Panc1 (cell line): Measurements from ENCODE around the gene CREG1. TPM values are rescaled to one million over a fixed set of nuclear protein-coding genes. Genes with fewer than 3 reads are reported as not detected.

Source experiments
- ATAC-seq: fragments of 200-7000 bp; cut with Tn5 transposase; 2 replicates; pipeline ENCODE4 v1.9.1; 2020; ENCODE audit warnings: mild to moderate bottlenecking, moderate library complexity
- BruUV-seq: library from RNA; stranded (reverse); fragments of 400-500 nt; replicated peaks from 2 replicates; lab custom pipeline; 2021; lab: Mats Ljungman, UMichigan
- CTCF ChIA-PET: fragments of 300-600 bp; sonication (Branson Sonifier 250); formaldehyde crosslinking; loops from one replicate; lab custom pipeline; 2022; ENCODE audit warnings: antibody characterized with exemption; lab: Charles Lee
- POLR2A ChIA-PET: fragments of 300-600 bp; sonication (Branson Sonifier 250); formaldehyde crosslinking; loops from one replicate; lab custom pipeline; 2022; ENCODE audit warnings: antibody characterized with exemption; lab: Charles Lee
- DNase-seq: peaks from one replicate; pipeline ENCODE4 v3.0.0-alpha.2; 2010; ENCODE audit warnings: low read depth, low spot score
- H3K27ac ChIP-seq: 2 replicates; pipeline ENCODE4 v1.5.1; 2011; ENCODE audit warnings: mild to moderate bottlenecking, low read length, inconsistent platforms
- H3K27me3 ChIP-seq: fragments of 200-500 bp; sonication (Bioruptor generic); 2 replicates; pipeline ENCODE4 v1.6.0; 2014; ENCODE audit warnings: low read length, inconsistent platforms; ENCODE audit not compliant: control insufficient read depth, insufficient read depth
- H3K36me3 ChIP-seq: fragments of 200-500 bp; sonication (Bioruptor generic); 2 replicates; pipeline ENCODE4 v1.5.1; 2014; ENCODE audit warnings: inconsistent platforms, mild to moderate bottlenecking, low read length, moderate library complexity; ENCODE audit not compliant: control insufficient read depth, insufficient read depth
- H3K4me1 ChIP-seq: 2 replicates; pipeline ENCODE4 v1.5.1; 2011; ENCODE audit warnings: inconsistent platforms, mild to moderate bottlenecking, low read length, moderate library complexity; ENCODE audit not compliant: control insufficient read depth, insufficient read depth
- H3K4me3 ChIP-seq, 2 experiments: 2 replicates each; pipeline ENCODE4 v1.5.1; 2011 to 2012; ENCODE audit warnings: low read depth in 2 of 2, low read length in 2 of 2, mild to moderate bottlenecking in 2 of 2, inconsistent platforms in 1 of 2, moderate library complexity in 1 of 2
- H3K9me3 ChIP-seq: fragments of 200-500 bp; sonication (Bioruptor generic); 2 replicates; pipeline ENCODE4 v1.5.1; 2014; ENCODE audit warnings: low read depth, mild to moderate bottlenecking, inconsistent platforms, low read length, moderate library complexity; ENCODE audit not compliant: control insufficient read depth, insufficient read depth
- POLR2AphosphoS5 ChIP-seq: IDR thresholded peaks from 2 replicates; pipeline ENCODE4 v1.6.1; 2012; ENCODE audit warnings: mild to moderate bottlenecking, low read depth, low read length, moderate library complexity
- SIN3A ChIP-seq: IDR thresholded peaks from 2 replicates; pipeline ENCODE4 v1.6.1; 2012; ENCODE audit warnings: low read depth, mild to moderate bottlenecking, low read length, moderate library complexity, borderline replicate concordance; ENCODE audit not compliant: insufficient read depth
- TCF7L2 ChIP-seq: IDR thresholded peaks from 2 replicates; pipeline ENCODE4 v1.6.1; 2011; ENCODE audit warnings: mild to moderate bottlenecking, low read depth, low read length, inconsistent platforms
- in situ Hi-C: cut with HindIII; loops from 2 replicates; pipeline ENCODE4 v1.10.0; 2016; ENCODE audit warnings: low sequenced_read_pairs, low pct_unique_long_range_greater_than_20kb
- intact Hi-C: fragments of 100-400 bp; cut with micrococcal nuclease; formaldehyde crosslinking; loops from one replicate; pipeline ENCODE4 v1.10.0; 2022; ENCODE audit not compliant: unreplicated experiment
- total RNA-seq: library from RNA; stranded (reverse); gene quantifications from one replicate; pipeline ENCODE4 v1.2.1, GENCODE V29; 2021; ENCODE audit not compliant: unreplicated experiment
- TF ChIP-seq, protein P1 (sequence below): fragments of 450-650 bp; IDR thresholded peaks from 2 replicates; pipeline ENCODE4 v1.5.1; 2017; ENCODE audit warnings: mild to moderate bottlenecking
- TF ChIP-seq, protein P2 (sequence below), 2 experiments: IDR thresholded peaks; 2 replicates each; pipeline ENCODE4 v1.6.1; 2011 to 2012; ENCODE audit warnings: low read depth in 2 of 2, control low read depth in 1 of 2, low read length in 1 of 2, mild to moderate bottlenecking in 1 of 2, moderate library complexity in 1 of 2; ENCODE audit not compliant: insufficient read depth in 1 of 2

The CREG1 gene
- total RNA-seq, 1 experiment from 2014 or later, result 25.9 TPM

DNA sequence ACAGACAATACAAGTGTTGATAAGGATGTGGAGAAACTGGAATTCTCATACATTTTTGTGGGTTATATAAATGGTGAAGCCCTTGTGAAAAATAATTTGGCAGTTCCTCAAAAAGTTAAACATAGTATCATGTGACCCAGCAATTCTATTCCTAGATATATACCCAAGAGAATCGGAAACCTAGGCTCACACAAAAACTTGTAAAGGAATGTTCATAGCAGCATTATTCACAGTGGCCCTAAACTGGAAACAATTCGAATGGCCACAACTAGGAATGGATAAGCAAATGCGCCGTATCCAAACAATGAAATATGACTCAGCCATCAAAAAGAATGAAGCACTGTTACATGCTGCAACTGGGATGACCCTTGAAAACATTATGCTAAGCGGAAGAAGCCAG lies 31.3 kb downstream of the CREG1 start:
- H3K4me3 ChIP-seq, result no peak overlapping the region
- no peaks in the 10 kb centered on the region for H3K36me3 ChIP-seq
- H3K9me3 ChIP-seq, result peaks cover 7% of the 10 kb centered on the region; the same call in 1 of the 2 replicates
- in situ Hi-C loops (no loop called here), intact Hi-C loops (no loop called here)
- H3K4me1 ChIP-seq, result no peaks in the 10 kb centered on the region
- CTCF ChIA-PET, result no interaction called here
- H3K27me3 ChIP-seq, result peaks cover 14% of the 10 kb centered on the region
- TF ChIP-seq POLR2AphosphoS5 (no peak), TCF7L2 (no peak), SIN3A (no peak)
- TF ChIP-seq, protein P1, sequence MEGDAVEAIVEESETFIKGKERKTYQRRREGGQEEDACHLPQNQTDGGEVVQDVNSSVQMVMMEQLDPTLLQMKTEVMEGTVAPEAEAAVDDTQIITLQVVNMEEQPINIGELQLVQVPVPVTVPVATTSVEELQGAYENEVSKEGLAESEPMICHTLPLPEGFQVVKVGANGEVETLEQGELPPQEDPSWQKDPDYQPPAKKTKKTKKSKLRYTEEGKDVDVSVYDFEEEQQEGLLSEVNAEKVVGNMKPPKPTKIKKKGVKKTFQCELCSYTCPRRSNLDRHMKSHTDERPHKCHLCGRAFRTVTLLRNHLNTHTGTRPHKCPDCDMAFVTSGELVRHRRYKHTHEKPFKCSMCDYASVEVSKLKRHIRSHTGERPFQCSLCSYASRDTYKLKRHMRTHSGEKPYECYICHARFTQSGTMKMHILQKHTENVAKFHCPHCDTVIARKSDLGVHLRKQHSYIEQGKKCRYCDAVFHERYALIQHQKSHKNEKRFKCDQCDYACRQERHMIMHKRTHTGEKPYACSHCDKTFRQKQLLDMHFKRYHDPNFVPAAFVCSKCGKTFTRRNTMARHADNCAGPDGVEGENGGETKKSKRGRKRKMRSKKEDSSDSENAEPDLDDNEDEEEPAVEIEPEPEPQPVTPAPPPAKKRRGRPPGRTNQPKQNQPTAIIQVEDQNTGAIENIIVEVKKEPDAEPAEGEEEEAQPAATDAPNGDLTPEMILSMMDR, result no peak
- TF ChIP-seq, protein P2, sequence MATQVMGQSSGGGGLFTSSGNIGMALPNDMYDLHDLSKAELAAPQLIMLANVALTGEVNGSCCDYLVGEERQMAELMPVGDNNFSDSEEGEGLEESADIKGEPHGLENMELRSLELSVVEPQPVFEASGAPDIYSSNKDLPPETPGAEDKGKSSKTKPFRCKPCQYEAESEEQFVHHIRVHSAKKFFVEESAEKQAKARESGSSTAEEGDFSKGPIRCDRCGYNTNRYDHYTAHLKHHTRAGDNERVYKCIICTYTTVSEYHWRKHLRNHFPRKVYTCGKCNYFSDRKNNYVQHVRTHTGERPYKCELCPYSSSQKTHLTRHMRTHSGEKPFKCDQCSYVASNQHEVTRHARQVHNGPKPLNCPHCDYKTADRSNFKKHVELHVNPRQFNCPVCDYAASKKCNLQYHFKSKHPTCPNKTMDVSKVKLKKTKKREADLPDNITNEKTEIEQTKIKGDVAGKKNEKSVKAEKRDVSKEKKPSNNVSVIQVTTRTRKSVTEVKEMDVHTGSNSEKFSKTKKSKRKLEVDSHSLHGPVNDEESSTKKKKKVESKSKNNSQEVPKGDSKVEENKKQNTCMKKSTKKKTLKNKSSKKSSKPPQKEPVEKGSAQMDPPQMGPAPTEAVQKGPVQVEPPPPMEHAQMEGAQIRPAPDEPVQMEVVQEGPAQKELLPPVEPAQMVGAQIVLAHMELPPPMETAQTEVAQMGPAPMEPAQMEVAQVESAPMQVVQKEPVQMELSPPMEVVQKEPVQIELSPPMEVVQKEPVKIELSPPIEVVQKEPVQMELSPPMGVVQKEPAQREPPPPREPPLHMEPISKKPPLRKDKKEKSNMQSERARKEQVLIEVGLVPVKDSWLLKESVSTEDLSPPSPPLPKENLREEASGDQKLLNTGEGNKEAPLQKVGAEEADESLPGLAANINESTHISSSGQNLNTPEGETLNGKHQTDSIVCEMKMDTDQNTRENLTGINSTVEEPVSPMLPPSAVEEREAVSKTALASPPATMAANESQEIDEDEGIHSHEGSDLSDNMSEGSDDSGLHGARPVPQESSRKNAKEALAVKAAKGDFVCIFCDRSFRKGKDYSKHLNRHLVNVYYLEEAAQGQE (IDR thresholded peaks at IDR 0.05; ENCODE audit: insufficient read depth in 1 of 2, low read depth in 2 of 2, low read length in 1 of 2), result no peak
- ATAC-seq (no peak), DNase-seq (no peak)
- POLR2A ChIA-PET, result no interaction called here
- no peak overlapping the region for H3K27ac ChIP-seq
- no TSS peak for BruUV-seq

DNA sequence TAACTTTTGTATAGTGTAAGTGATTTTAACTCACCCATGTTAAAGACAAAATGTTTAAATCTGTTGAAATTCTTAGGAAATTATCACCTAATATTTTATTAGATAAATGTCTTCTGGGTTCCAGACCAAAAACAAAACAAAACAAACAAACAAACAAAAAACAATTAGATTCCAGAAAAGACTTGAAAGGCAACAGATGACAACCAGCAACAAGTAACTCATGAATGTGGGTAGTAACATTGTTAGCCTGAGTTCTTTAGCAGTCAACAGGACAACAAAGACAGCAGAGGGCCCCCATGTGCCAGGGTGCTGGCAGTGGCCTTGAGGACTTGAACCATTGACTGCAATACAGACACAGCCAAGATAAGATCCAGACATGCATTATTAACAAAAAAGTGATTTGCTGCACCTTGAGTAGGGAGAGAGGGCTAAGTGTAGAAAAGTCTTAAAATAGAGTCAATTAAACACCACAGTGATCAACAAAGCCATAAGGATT lies 32.8 kb downstream of the CREG1 start:
- no peaks in the 10 kb centered on the region for H3K4me1 ChIP-seq
- H3K36me3 ChIP-seq, result no peaks in the 10 kb centered on the region
- no peak overlapping the region for H3K4me3 ChIP-seq
- BruUV-seq, result no TSS peak
- H3K27me3 ChIP-seq, result peaks cover 14% of the 10 kb centered on the region
- DNase-seq (no peak), ATAC-seq (no peak)
- POLR2A ChIA-PET, result no interaction called here
- TF ChIP-seq SIN3A, result no peak
- TF ChIP-seq, protein P1, result peak; percentile 32; the same call in 1 of the 2 replicates
- no peak overlapping the region for H3K27ac ChIP-seq
- in situ Hi-C loops (no loop called here), intact Hi-C loops (no loop called here)
- peaks cover 7% of the 10 kb centered on the region; the same call in 1 of the 2 replicates for H3K9me3 ChIP-seq
- CTCF ChIA-PET, result no interaction called here
